ENCODE measurements around the gene CLINT1. TPM values are rescaled to one million over a fixed set of nuclear protein-coding genes. Genes with fewer than 3 reads are reported as not detected.
"Not testable (repeated sequence)": the region's sequence is repeated elsewhere in the genome, so short reads cannot be mapped to it uniquely, and the experiment has no call there.

Gene CLINT1
- total RNA-seq, 1 donor from 2014 or later = 79.2 TPM

- intact Hi-C loops (cut with DNase I) = no loop called here
- no peak for DNase-seq
Measured at GRCh38 chr5:157860898-157861890, 2.2 kb upstream of the CLINT1 start.

GRCh38 chr5:157859227-157859575 is 256 bp upstream of the CLINT1 start:
- H3K4me1 ChIP-seq = peaks cover 39% of the 10 kb centered on the region
- H3K36me3 ChIP-seq = no peaks in the 10 kb centered on the region
- TF ChIP-seq CTCF (IDR thresholded peaks at IDR 0.05) = no peak
- no peaks in the 10 kb centered on the region for H3K9me3 ChIP-seq
- peak overlapping the region; percentile 92 for H3K27ac ChIP-seq
- no peak for DNase-seq
- intact Hi-C loops (cut with DNase I) = loop anchor here (10.0 kb wide), 1 partner anchor 56 kb away; no protein-coding TSS in a partner anchor
- peak overlapping the region; percentile 84 for H3K4me3 ChIP-seq
- ATAC-seq = no peak
- no peaks in the 10 kb centered on the region for H3K27me3 ChIP-seq (ENCODE audit: low read depth)

More at GRCh38 chr5:157860898-157861890, 2.2 kb upstream of the CLINT1 start:
- ATAC-seq = no peak
- TF ChIP-seq CTCF (IDR thresholded peaks at IDR 0.05) = no peak
- Histone ChIP-seq H3K9me3 (no peaks in the 10 kb centered on the region), H3K27me3 (ENCODE audit: low read depth) (no peaks in the 10 kb centered on the region), H3K4me1 (peaks cover 19% of the 10 kb centered on the region), H3K36me3 (no peaks in the 10 kb centered on the region), H3K27ac (no peak overlapping the region), H3K4me3 (no peak overlapping the region)

GRCh38 chr5:157857816-157858526 is 974 bp downstream of the CLINT1 start:
- no peak for TF ChIP-seq CTCF (IDR thresholded peaks at IDR 0.05)
- Histone ChIP-seq H3K9me3 (no peaks in the 10 kb centered on the region), H3K27ac (peak overlapping the region; percentile 92), H3K4me3 (peak overlapping the region; percentile 84), H3K4me1 (peaks cover 47% of the 10 kb centered on the region), H3K36me3 (no peaks in the 10 kb centered on the region), H3K27me3 (ENCODE audit: low read depth) (no peaks in the 10 kb centered on the region)
- ATAC-seq (peak; percentile 76 to 82), DNase-seq (no peak)
- intact Hi-C loops (cut with DNase I) = loop anchor here (10.0 kb wide), 1 partner anchor 57 kb away; no protein-coding TSS in a partner anchor

GRCh38 chr5:157855404-157855994 is 3.4 kb downstream of the CLINT1 start:
- no peaks in the 10 kb centered on the region for H3K9me3 ChIP-seq
- H3K27me3 ChIP-seq (ENCODE audit: low read depth) = no peaks in the 10 kb centered on the region
- no peak overlapping the region for H3K27ac ChIP-seq
- no peaks in the 10 kb centered on the region for H3K36me3 ChIP-seq
- H3K4me1 ChIP-seq = peaks cover 47% of the 10 kb centered on the region
- DNase-seq (no peak), ATAC-seq (no peak)
- intact Hi-C loops (cut with DNase I) = loop anchor here (10.0 kb wide), 1 partner anchor 59 kb away; no protein-coding TSS in a partner anchor
- no peak overlapping the region for H3K4me3 ChIP-seq
- peak; percentile 71 for TF ChIP-seq CTCF (IDR thresholded peaks at IDR 0.05)

GRCh38 chr5:157853365-157853764 is 5.6 kb downstream of the CLINT1 start:
- not testable (repeated sequence) for DNase-seq; ATAC-seq; H3K9me3 ChIP-seq; H3K36me3 ChIP-seq; H3K4me3 ChIP-seq; H3K27ac ChIP-seq; H3K27me3 ChIP-seq (ENCODE audit: low read depth)
- intact Hi-C loops (cut with DNase I) = loop anchor here (10.0 kb wide), 1 partner anchor 61 kb away; no protein-coding TSS in a partner anchor
- H3K4me1 ChIP-seq = peaks cover 47% of the 10 kb centered on the region
